K562 (cell line): Measurements from ENCODE around the gene AMTN. TPM values are rescaled to one million over a fixed set of nuclear protein-coding genes. Genes with fewer than 3 reads are reported as not detected.

ENCODE experiments used
- ATAC-seq: fragments of 200-7000 bp; cut with Tn5 transposase; 3 replicates; pipeline ENCODE4 v1.9.1; 2020; ENCODE audit warnings: moderate library complexity
- BruUV-seq: library from RNA; stranded (reverse); fragments of 400-500 nt; replicated peaks from 2 replicates; lab custom pipeline; 2021; lab: Mats Ljungman, UMichigan
- CTCF ChIA-PET: fragments of 300-600 bp; formaldehyde crosslinking; extraction: SDS; loops from one replicate; lab custom pipeline; 2021; ENCODE audit warnings: low intra/inter-chr PET ratio; lab: Yijun Ruan, JAX
- POLR2A ChIA-PET: fragments of 300-600, 350-650 bp; sonication (Branson Sonifier 250); formaldehyde crosslinking; extraction: SDS; loops from one replicate; lab custom pipeline; 2021; ENCODE audit warnings: antibody characterized with exemption, inconsistent platforms; lab: Yijun Ruan, JAX
- DNase-seq, 4 experiments: peaks; one replicate each; pipeline versions ENCODE4 v3.0.0 to v3.0.0-alpha.2; 2011 to 2018; ENCODE audit warnings: low spot score in 3 of 4, mixed read lengths in 3 of 4; ENCODE audit errors: extremely low read depth in 1 of 4
- FAIRE-seq: peaks from 2 replicates; lab custom pipeline; 2011; peaks lifted over from hg19 to GRCh38; lab: Jason Lieb, UNC
- H2AFZ ChIP-seq: 2 replicates; pipeline ENCODE4 v1.6.0; 2011; ENCODE audit warnings: low read depth, low read length, control low read depth, inconsistent platforms
- H3K27ac ChIP-seq: fragments of 200-600 bp; 3 replicates; pipeline ENCODE4 v1.8.0; 2011; ENCODE audit warnings: low read depth, mild to moderate bottlenecking, control low read depth, inconsistent platforms, low read length, moderate library complexity, mixed read lengths; ENCODE audit errors: extremely low read depth
- H3K27me3 ChIP-seq, 2 experiments: fragments of 300-600 bp in 1 of 2; 2 replicates in 1 of 2; 3 replicates in 1 of 2; pipeline versions ENCODE4 v1.6.0 to v1.8.0; 2011; ENCODE audit warnings: inconsistent platforms in 2 of 2, low read length in 2 of 2, mild to moderate bottlenecking in 1 of 2, mixed read lengths in 1 of 2, moderate library complexity in 1 of 2; ENCODE audit not compliant: control insufficient read depth in 2 of 2, insufficient read depth in 2 of 2
- H3K36me3 ChIP-seq: fragments of 300-600 bp; 3 replicates; pipeline ENCODE4 v1.8.0; 2011; ENCODE audit warnings: mild to moderate bottlenecking, low read length, inconsistent platforms; ENCODE audit not compliant: control insufficient read depth, insufficient read depth
- H3K4me1 ChIP-seq, 2 experiments: fragments of 200-600 bp in 1 of 2; replicated peaks in 1 of 2; 2 replicates in 1 of 2; 3 replicates in 1 of 2; pipeline versions ENCODE4 v1.5.1 to v1.8.0; 2011; ENCODE audit warnings: inconsistent platforms in 2 of 2, low read length in 2 of 2, mild to moderate bottlenecking in 1 of 2, mixed read lengths in 1 of 2, moderate library complexity in 1 of 2; ENCODE audit not compliant: control insufficient read depth in 2 of 2, insufficient read depth in 2 of 2
- H3K4me2 ChIP-seq: 2 replicates; pipeline ENCODE4 v1.6.1; 2011; ENCODE audit warnings: low read length, control low read depth, inconsistent platforms, mixed read lengths; ENCODE audit not compliant: insufficient read depth
- H3K4me3 ChIP-seq: fragments of 200-600 bp; sonication (generic), shearing (Covaris generic); 2 replicates; pipeline ENCODE4 v1.5.1; 2016; ENCODE audit warnings: control low read depth, inconsistent platforms
- H3K79me2 ChIP-seq: fragments of 200-600 bp; 3 replicates; pipeline ENCODE4 v1.8.0; 2011; ENCODE audit warnings: low read length, inconsistent platforms; ENCODE audit not compliant: control insufficient read depth, insufficient read depth
- H3K9ac ChIP-seq, 2 experiments: 2 replicates each; pipeline versions ENCODE4 v1.6.0 to v1.6.1; 2011; ENCODE audit warnings: low read depth in 2 of 2, low read length in 2 of 2, control low read depth in 1 of 2, inconsistent platforms in 1 of 2, mild to moderate bottlenecking in 1 of 2, mixed read lengths in 1 of 2; ENCODE audit not compliant: insufficient read depth in 1 of 2
- H3K9me1 ChIP-seq: one replicate; pipeline ENCODE4 v1.6.0; 2011; ENCODE audit warnings: inconsistent platforms, mild to moderate bottlenecking, low read length, moderate library complexity; ENCODE audit not compliant: control insufficient read depth, insufficient read depth
- H3K9me3 ChIP-seq: replicated peaks from 2 replicates; pipeline ENCODE4 v1.5.1; 2011; ENCODE audit warnings: low read depth, low read length, inconsistent platforms; ENCODE audit not compliant: control insufficient read depth, insufficient read depth
- H4K20me1 ChIP-seq: replicated peaks from 2 replicates; pipeline ENCODE4 v1.6.1; 2011; ENCODE audit warnings: low read length, inconsistent platforms, mixed read lengths; ENCODE audit not compliant: control insufficient read depth, insufficient read depth
- CTCF ChIP-seq, 3 experiments: IDR thresholded peaks in 2 of 3; conservative IDR thresholded peaks in 1 of 3; 2 replicates each; pipeline ENCODE4 v1.5.1; 2011 to 2012; ENCODE audit warnings: low read length in 3 of 3, mild to moderate bottlenecking in 3 of 3, control low read depth in 2 of 3, improper control_type of control experiment in 1 of 3, inconsistent platforms in 1 of 3, low read depth in 1 of 3, mixed read lengths in 1 of 3, moderate library complexity in 1 of 3; ENCODE audit not compliant: insufficient read depth in 2 of 3
- CTCFL ChIP-seq: IDR thresholded peaks from 2 replicates; pipeline ENCODE4 v1.6.1; 2011; ENCODE audit warnings: borderline replicate concordance, low read depth, mild to moderate bottlenecking, moderate library complexity, low read length; ENCODE audit not compliant: insufficient read depth, poor library complexity, severe bottlenecking
- RAD21 ChIP-seq, 2 experiments: fragments of 250-450 bp in 1 of 2; fragments of 450-650 bp in 1 of 2; sonication (Bioruptor Pico) in 1 of 2; formaldehyde crosslinking in 1 of 2; IDR thresholded peaks in 1 of 2; conservative IDR thresholded peaks in 1 of 2; 2 replicates each; pipeline versions ENCODE4 v1.4.0 to v1.8.0; 2020 to 2022; ENCODE audit warnings: mild to moderate bottlenecking in 2 of 2, moderate library complexity in 1 of 2
- SREBF1 ChIP-seq: fragments of 150-350 bp; IDR thresholded peaks from 2 replicates; pipeline ENCODE4 v1.6.1; 2014; ENCODE audit warnings: antibody characterized with exemption, low read depth, low read length, borderline replicate concordance
- in situ Hi-C: fragments of 300-500 bp; cut with MboI; formaldehyde crosslinking; loops from 4 replicates; pipeline ENCODE4 v1.15.0; 2018; ENCODE audit warnings: inconsistent platforms, mixed read lengths
- intact Hi-C: fragments of 100-400 bp; cut with micrococcal nuclease; formaldehyde crosslinking; loops from 2 replicates; pipeline ENCODE4 v1.14.2; 2022
- polyA plus RNA-seq, 8 experiments: library from polyadenylated mRNA; depleted of rRNA in 4 of 8; stranded (reverse) in 5 of 8; unstranded in 3 of 8; fragments of >200 nt; fragmentation: Nextera tagmentation in 2 of 8; fragmentation: Illumina TruSeq in 1 of 8; extraction: Ambion mirVana in 2 of 8; extraction: Trizol in 1 of 8; gene quantifications; 2 replicates each; pipeline versions ENCODE4 v1.2.1 to v1.2.3, GENCODE V29; 2011 to 2014; ENCODE audit warnings: inconsistent platforms in 1 of 8, missing spikeins in 1 of 8
- total RNA-seq, 7 experiments: library from RNA; depleted of rRNA in 6 of 7; stranded (reverse); fragments of >200 nt in 6 of 7; fragmentation: Illumina TruSeq in 2 of 7; extraction: Trizol in 2 of 7; gene quantifications; 2 replicates each; pipeline versions ENCODE4 v1.2.1 to v1.2.3, GENCODE V29; 2011 to 2021; ENCODE audit warnings: low replicate concordance in 1 of 7
- TF ChIP-seq, protein P1 (sequence below): IDR thresholded peaks from 2 replicates; pipeline ENCODE4 v1.6.1; 2016; ENCODE audit warnings: missing genetic modification characterization, missing compliant biosample characterization

The AMTN gene
- total and polyA plus RNA-seq, 9 of the 15 experiments (the other 6 are each of a cell fraction or from before 2014, with no cell fraction given), result not detected

GRCh38 chr4:70538869-70539268 is 20.5 kb downstream of the AMTN start (continued):
- TF ChIP-seq SREBF1, result no peak

DNA sequence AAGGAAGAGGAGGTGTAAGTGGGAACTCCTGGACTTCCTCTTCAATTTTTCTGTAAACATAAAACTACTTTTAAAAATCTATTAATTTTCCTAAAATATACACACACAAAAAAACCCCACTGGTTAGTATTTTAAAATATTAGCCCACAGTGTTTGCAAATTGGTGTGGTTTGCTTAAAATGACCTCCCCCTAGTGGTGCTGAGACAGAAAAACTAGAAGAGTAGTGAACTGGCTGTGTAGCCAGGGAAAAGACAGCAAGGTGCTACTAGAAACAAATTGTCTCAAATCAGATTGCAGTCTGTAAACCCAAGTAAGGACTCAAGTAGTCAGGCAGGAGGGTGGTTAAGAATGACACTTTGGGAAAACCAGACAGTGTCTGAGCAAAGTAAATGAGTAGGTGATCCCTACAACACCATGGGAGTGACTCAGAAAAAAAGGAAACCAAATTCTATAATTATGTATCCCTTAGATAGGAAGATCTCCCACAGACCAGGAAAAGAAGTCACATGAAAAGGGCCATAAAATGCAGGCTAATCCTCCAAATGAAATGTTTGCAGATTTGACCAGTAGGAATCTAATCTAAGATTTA is 26.0 kb downstream of the AMTN start:
- POLR2A ChIA-PET, result no interaction called here
- no TSS peak for BruUV-seq

More for the DNA sequence above, 26.0 kb downstream of the AMTN start:
- H4K20me1 ChIP-seq, result no peaks in the 10 kb centered on the region
- intact Hi-C loops (no loop called here), in situ Hi-C loops (no loop called here)
- ATAC-seq, result peak; percentile 78
- H3K79me2 ChIP-seq, result no peaks in the 10 kb centered on the region
- no peaks in the 10 kb centered on the region for H3K36me3 ChIP-seq
- H3K9me1 ChIP-seq, result no peaks in the 10 kb centered on the region
- H3K27me3 ChIP-seq, result no peaks in the 10 kb centered on the region
- H3K27ac ChIP-seq, result no peak overlapping the region
- H3K4me2 ChIP-seq, result no peak overlapping the region
- no peaks in the 10 kb centered on the region for H3K9me3 ChIP-seq
- H2AFZ ChIP-seq, result no peak overlapping the region
- H3K9ac ChIP-seq, result no peak overlapping the region
- CTCF ChIA-PET, result no interaction called here
- no peaks in the 10 kb centered on the region for H3K4me1 ChIP-seq
- peak; percentile 8 to 18 (median 10) for DNase-seq
- FAIRE-seq, result peak; percentile 60
- H3K4me3 ChIP-seq, result no peak overlapping the region
- TF ChIP-seq, protein P1, sequence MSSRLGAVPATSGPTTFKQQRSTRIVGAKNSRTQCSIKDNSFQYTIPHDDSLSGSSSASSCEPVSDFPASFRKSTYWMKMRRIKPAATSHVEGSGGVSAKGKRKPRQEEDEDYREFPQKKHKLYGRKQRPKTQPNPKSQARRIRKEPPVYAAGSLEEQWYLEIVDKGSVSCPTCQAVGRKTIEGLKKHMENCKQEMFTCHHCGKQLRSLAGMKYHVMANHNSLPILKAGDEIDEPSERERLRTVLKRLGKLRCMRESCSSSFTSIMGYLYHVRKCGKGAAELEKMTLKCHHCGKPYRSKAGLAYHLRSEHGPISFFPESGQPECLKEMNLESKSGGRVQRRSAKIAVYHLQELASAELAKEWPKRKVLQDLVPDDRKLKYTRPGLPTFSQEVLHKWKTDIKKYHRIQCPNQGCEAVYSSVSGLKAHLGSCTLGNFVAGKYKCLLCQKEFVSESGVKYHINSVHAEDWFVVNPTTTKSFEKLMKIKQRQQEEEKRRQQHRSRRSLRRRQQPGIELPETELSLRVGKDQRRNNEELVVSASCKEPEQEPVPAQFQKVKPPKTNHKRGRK (tag), result no peak
- TF ChIP-seq RAD21 (CRISPR knock-in tag; conservative IDR thresholded peaks at IDR 0.05 in 1 of 2, IDR thresholded peaks at IDR 0.05 in 1 of 2), result peak in 1 of 2 experiments; percentile 41; a peak in 2 of 4 replicates
- peak; percentile 14 to 49 (median 45); a peak in 4 of 6 replicates for TF ChIP-seq CTCF (IDR thresholded peaks at IDR 0.05 in 2 of 3, conservative IDR thresholded peaks at IDR 0.05 in 1 of 3; ENCODE audit: insufficient read depth in 2 of 3, low read depth in 1 of 3, low read length in 3 of 3)
- TF ChIP-seq CTCFL, result peak; percentile 19
